ENCODE data around the gene AFG1L. TPM values are rescaled to one million over a fixed set of nuclear protein-coding genes. Genes with fewer than 3 reads are reported as not detected.
A peak's percentile ranks its signal among the peaks of the same experiment; 100 is the strongest.
"Not testable (repeated sequence)": the region's sequence is repeated elsewhere in the genome, so short reads cannot be mapped to it uniquely, and the experiment has no call there.

Gene AFG1L
- total RNA-seq, 1 donor from 2014 or later: 13.3 TPM

- H3K27ac ChIP-seq (replicated peaks): no peak overlapping the region
- intact Hi-C loops (cut with micrococcal nuclease): no loop called here
- TF ChIP-seq, protein P1, sequence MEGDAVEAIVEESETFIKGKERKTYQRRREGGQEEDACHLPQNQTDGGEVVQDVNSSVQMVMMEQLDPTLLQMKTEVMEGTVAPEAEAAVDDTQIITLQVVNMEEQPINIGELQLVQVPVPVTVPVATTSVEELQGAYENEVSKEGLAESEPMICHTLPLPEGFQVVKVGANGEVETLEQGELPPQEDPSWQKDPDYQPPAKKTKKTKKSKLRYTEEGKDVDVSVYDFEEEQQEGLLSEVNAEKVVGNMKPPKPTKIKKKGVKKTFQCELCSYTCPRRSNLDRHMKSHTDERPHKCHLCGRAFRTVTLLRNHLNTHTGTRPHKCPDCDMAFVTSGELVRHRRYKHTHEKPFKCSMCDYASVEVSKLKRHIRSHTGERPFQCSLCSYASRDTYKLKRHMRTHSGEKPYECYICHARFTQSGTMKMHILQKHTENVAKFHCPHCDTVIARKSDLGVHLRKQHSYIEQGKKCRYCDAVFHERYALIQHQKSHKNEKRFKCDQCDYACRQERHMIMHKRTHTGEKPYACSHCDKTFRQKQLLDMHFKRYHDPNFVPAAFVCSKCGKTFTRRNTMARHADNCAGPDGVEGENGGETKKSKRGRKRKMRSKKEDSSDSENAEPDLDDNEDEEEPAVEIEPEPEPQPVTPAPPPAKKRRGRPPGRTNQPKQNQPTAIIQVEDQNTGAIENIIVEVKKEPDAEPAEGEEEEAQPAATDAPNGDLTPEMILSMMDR (IDR thresholded peaks at IDR 0.05; ENCODE audit: borderline replicate concordance): no peak
- H3K36me3 ChIP-seq: no peaks in the 10 kb centered on the region
- DNase-seq: no peak
- no peaks in the 10 kb centered on the region for H3K27me3 ChIP-seq (ENCODE audit: low read depth)
- H3K4me3 ChIP-seq: no peak overlapping the region
- H3K9me3 ChIP-seq (replicated peaks): peaks cover 6% of the 10 kb centered on the region
- H3K4me1 ChIP-seq: no peaks in the 10 kb centered on the region
Measured at GRCh38 chr6:108535114-108535742, 240.4 kb downstream of the AFG1L start.

GRCh38 chr6:108535920-108536535 lies 241.2 kb downstream of the AFG1L start:
- DNase-seq; intact Hi-C loops (cut with micrococcal nuclease); H3K27me3 ChIP-seq (ENCODE audit: low read depth); H3K4me1 ChIP-seq; H3K9me3 ChIP-seq (replicated peaks); H3K4me3 ChIP-seq; H3K36me3 ChIP-seq; H3K27ac ChIP-seq (replicated peaks): not testable (repeated sequence)

DNA sequence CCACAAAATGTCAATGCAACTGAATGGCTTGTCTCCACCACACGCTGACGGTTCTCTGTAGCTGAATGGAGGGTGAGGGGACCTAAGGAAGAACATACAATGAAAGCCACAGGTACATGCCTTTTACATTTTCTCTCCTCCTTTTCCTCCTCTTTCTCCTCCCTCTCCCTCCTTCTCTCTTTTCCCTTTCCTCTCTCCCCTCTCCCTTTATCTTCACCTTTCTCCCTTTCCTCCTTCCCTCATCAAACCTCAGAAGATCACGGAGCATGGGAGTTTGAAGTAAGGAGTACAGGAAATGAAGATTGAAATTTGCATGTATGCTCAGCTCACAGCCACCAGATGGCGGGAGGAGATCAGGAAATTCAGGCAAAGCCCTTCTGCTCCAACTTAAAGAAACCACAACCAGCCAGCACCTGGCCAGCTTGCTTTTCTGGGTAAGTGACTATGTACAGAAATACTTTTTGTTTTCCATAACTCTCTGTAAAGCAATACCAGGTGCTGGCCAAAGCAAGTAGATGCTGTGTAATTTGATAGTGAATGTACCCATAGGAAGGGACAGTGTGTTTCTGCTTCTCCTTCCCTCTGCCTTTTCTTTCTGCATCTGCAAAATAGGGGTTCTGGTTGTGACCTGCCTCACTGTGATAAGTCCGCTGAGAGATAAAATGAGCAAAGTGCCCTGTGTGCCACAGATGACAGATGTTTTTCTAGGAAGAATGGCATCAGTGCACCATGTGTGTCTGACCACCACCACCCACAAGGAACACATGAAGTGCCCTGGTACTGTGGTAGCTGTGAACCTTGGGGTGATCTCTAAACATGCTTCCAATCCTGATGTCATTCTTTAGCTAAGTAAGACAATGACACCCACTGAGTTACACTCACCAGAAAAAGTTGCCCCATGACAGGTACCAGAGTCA lies 247.2 kb downstream of the AFG1L start:
- DNase-seq: peak; percentile 39
- intact Hi-C loops (cut with micrococcal nuclease): loop anchor here (2.0 to 5.0 kb wide), 3 partner anchors 295 to 530 kb away; no protein-coding TSS in a partner anchor
- TF ChIP-seq, protein P1 (IDR thresholded peaks at IDR 0.05; ENCODE audit: borderline replicate concordance): peak; percentile 87
- Histone ChIP-seq H3K36me3 (no peaks in the 10 kb centered on the region), H3K9me3 (replicated peaks) (peaks cover 8% of the 10 kb centered on the region), H3K4me3 (no peak overlapping the region), H3K27ac (replicated peaks) (no peak overlapping the region), H3K4me1 (peaks cover 9% of the 10 kb centered on the region), H3K27me3 (ENCODE audit: low read depth) (no peaks in the 10 kb centered on the region)

DNA sequence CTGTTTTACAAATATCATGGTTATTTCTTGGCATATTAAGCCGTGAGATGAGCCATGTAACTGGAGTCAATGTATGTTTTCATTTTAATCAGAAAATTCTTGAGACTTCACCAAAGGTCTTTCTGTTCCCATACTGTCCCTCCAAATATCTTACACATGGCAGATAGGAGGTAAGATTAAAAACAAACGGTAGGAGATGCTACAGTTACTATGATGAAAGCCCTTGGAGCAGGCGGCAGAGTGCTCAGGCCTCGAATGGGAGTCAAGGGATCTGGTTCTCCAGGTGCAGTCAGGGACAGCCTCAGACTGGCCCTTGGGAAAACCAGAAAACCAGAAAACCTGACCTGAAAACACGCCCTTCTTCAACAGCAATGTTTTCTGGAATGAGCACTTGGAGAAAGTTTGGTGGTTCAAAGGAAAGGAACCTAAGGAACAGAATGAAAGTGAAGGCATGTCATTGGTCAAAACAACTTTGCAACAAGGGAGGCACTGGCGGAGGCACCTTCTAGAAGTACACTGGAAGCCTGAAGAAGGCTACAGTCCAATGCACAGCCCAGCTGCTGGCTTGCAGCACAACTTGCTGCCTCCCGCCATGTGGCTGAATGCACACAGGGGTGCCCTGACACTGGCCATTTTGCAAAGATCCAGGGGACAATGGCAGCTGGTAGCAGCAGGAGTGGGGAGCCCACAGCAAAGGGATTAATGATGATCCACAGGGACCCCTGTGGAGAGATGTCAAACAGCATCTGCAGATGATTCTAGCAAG lies 248.5 kb downstream of the AFG1L start:
- H3K4me1 ChIP-seq: peaks cover 9% of the 10 kb centered on the region
- intact Hi-C loops (cut with micrococcal nuclease): loop anchor here (2.0 to 5.0 kb wide), 2 partner anchors 293 to 529 kb away; no protein-coding TSS in a partner anchor
- no peaks in the 10 kb centered on the region for H3K36me3 ChIP-seq
- TF ChIP-seq, protein P1 (IDR thresholded peaks at IDR 0.05; ENCODE audit: borderline replicate concordance): no peak
- no peak overlapping the region for H3K27ac ChIP-seq (replicated peaks)
- no peaks in the 10 kb centered on the region for H3K27me3 ChIP-seq (ENCODE audit: low read depth)
- H3K9me3 ChIP-seq (replicated peaks): peaks cover 8% of the 10 kb centered on the region
- no peak overlapping the region for H3K4me3 ChIP-seq
- DNase-seq: no peak

- Histone ChIP-seq H3K27me3 (ENCODE audit: low read depth) (no peaks in the 10 kb centered on the region), H3K27ac (replicated peaks) (no peak overlapping the region), H3K9me3 (replicated peaks) (peaks cover 8% of the 10 kb centered on the region), H3K4me1 (peaks cover 9% of the 10 kb centered on the region), H3K4me3 (no peak overlapping the region), H3K36me3 (no peaks in the 10 kb centered on the region)
- no peak for DNase-seq
- TF ChIP-seq, protein P1 (IDR thresholded peaks at IDR 0.05; ENCODE audit: borderline replicate concordance): no peak
- intact Hi-C loops (cut with micrococcal nuclease): loop anchor here (5.0 kb wide), 1 partner anchor 528 kb away; no protein-coding TSS in a partner anchor
Measured at GRCh38 chr6:108544606-108545005, 249.8 kb downstream of the AFG1L start.
